Heart right ventricle (tissue), 16 donors: ENCODE measurements around the gene ARHGAP33. TPM values are rescaled to one million over a fixed set of nuclear protein-coding genes. Genes with fewer than 3 reads are reported as not detected.
A peak's percentile ranks its signal among the peaks of the same experiment; 100 is the strongest.

ENCODE experiments used
- ATAC-seq, 8 donors: fragments of 200-7000 bp; cut with Tn5 transposase; one replicate each; pipeline ENCODE4 v1.9.1; 2020; ENCODE audit warnings: mild to moderate bottlenecking in 8 of 8, moderate library complexity in 8 of 8, moderate number of reproducible peaks in 1 of 8
- DNase-seq, 2 donors: peaks; one replicate each; pipeline ENCODE4 v3.0.0-alpha.2; 2020
- H3K27ac ChIP-seq, 10 donors: fragments of 200-600 bp; sonication (generic) in 2 of 10; one replicate each; pipeline versions ENCODE4 v1.5.0 to v1.8.0; 2020 to 2022; ENCODE audit warnings: mild to moderate bottlenecking in 3 of 10
- H3K27me3 ChIP-seq, 7 donors: fragments of 200-600 bp; one replicate each; pipeline ENCODE4 v1.8.0; 2021 to 2022; ENCODE audit warnings: mild to moderate bottlenecking in 2 of 7
- H3K36me3 ChIP-seq, 9 donors: fragments of 200-600 bp; sonication (generic) in 1 of 9; one replicate each; pipeline versions ENCODE4 v1.5.0 to v1.8.0; 2020 to 2022; ENCODE audit warnings: mild to moderate bottlenecking in 2 of 9
- H3K4me1 ChIP-seq, 9 donors: fragments of 200-600 bp; sonication (generic) in 1 of 9; one replicate each; pipeline versions ENCODE4 v1.5.0 to v1.8.0; 2020 to 2022; ENCODE audit warnings: mild to moderate bottlenecking in 4 of 9
- H3K4me3 ChIP-seq, 10 donors: fragments of 200-600 bp; sonication (generic) in 2 of 10; one replicate each; pipeline versions ENCODE4 v1.5.0 to v1.8.0; 2020 to 2022; ENCODE audit warnings: mild to moderate bottlenecking in 7 of 10, moderate library complexity in 2 of 10
- H3K9me3 ChIP-seq, 11 donors: fragments of 200-600 bp in 10 of 11; sonication (generic) in 2 of 11; one replicate each; pipeline versions ENCODE4 v1.5.0 to v1.8.0; 2013 to 2022; ENCODE audit warnings: mild to moderate bottlenecking in 2 of 11, control low read depth in 1 of 11, moderate library complexity in 1 of 11
- WGBS, 2 donors: extraction: QIAGEN DNeasy Blood & Tissue Kit; methylation state at CpG; one replicate each; pipeline ENCODE4 v1.1.7; 2013; ENCODE audit warnings: inconsistent platforms in 1 of 2; 5-methylcytosine and 5-hydroxymethylcytosine counted together
- intact Hi-C, 10 donors: fragments of 100-400 bp; cut with DNase I; formaldehyde crosslinking; loops; one replicate each; pipeline versions ENCODE4 v1.11.1 to v1.14.2; 2022
- polyA plus RNA-seq, 2 donors: library from polyadenylated mRNA; stranded (reverse); fragments of 200-250 nt; gene quantifications; one replicate each; pipeline ENCODE4 v1.2.3, GENCODE V29; 2013
- total RNA-seq, 10 donors: library from RNA; stranded (reverse); fragmentation: NEBNext Ultra II Directional in 3 of 10; extraction: Animal tissue kit (Norgen Biotek cat#: 25700) in 3 of 10; gene quantifications; one replicate each; pipeline versions ENCODE4 v1.2.1 to v1.2.4, GENCODE V29; 2021 to 2023
- TF ChIP-seq, protein P1 (sequence below), 9 donors: fragments of 200-600 bp; sonication (generic) in 2 of 9; IDR thresholded peaks; one replicate each; pipeline versions ENCODE4 v1.5.0 to v1.8.0; 2021 to 2022; ENCODE audit warnings: antibody characterized with exemption in 9 of 9, mild to moderate bottlenecking in 5 of 9, moderate library complexity in 1 of 9
- donor health status: Arrhythmogenic right ventricular cardiomyopathy.
- donor health status: ischemic (EF 13 %, LVEDD 7.1; RV severe dilation, severe dysfunction).
- donor health status: healthy with polysubstance abuse.
- donor health status: DM: no; HTN: yes; CAD: no.
- donor health status: DM: no; HTN: no; CAD: no.
- donor health status: ischemic (EF 25% LVEDD 6.9; RV normal size, moderate dysfunction).
- donor health status: ischemic (EF 25% LVEDD 5.7; RV mildly dilated, moderate dysfunction).
- donor health status: healthy.
- donor health status: DM: yes; HTN: yes; CAD: no.
- donor health status: Ischemic cardiomyopathy.
- donor health status: ischemic (EF 35%, LVEDD 5.7; RV mildly dilated, moderate dysfunction).
- donor health status: nonischemic (EF 11% LVEDD 7.7; RV severe dilation, severe dysfunction).
- donor health status: DM: yes; HTN: yes; CAD: no.
- donor health status: PGD.
- donor health status: ischemic (EF 29% LVEDD 5.4; RV normal size, mild dysfunction).
- donor health status: nonischemic (EF 23%, LVEDD 6.1; RV moderate dilation, normal function).

ARHGAP33 gene
- total and polyA plus RNA-seq, 12 donors: 1.3 to 10.1 (median 5.6) TPM

DNA sequence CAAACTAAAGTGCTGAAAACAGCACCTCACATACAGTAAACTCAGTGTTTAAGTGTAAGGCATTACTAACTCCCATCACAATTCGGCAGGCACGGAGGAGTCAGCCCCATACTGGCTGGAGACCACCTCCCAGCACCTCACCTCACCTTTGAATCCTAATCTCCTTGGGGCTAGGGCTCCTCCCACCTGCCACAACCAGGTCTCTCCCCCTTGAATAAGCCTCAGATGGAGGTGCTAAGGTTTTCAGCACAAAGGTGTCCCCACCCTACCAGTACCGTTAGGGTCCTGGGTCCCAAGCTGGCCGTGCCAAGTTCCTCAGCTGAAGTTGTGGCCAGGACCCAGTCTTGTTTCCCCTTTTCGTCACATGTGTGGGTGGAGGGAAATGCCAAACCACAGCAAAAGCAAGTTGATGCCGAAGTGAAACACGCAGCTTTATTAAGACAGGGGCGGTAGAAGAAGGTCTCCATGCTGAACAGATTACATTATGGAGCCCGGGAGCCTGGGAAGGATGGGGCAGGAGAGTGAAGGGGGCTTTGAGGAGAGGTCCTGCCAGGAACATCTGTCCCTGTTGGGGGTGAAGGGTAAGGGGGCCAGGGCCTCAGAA lies 33.1 kb upstream of the ARHGAP33 start, which contains the start of gene IGFLR1:
IGFLR1 (minus strand) TSS at position 332 of the 604 bp plus-strand sequence. CDS start 1,272 bp downstream, outside the sequence.
- DNase-seq (no peak), ATAC-seq (no peak)
- H3K36me3 ChIP-seq: peaks cover 0 to 36% (median 15%) of the 10 kb centered on the region in 9 donors
- H3K4me3 ChIP-seq: peak within 1 kb of the TSS in 7 of 10 donors; percentile 59 to 81 (median 69)
- H3K27ac ChIP-seq: peak within 1 kb of the TSS in 9 of 10 donors; percentile 41 to 95 (median 78)
- H3K4me1 ChIP-seq: peaks cover 0 to 64% (median 41%) of the 10 kb centered on the region in 9 donors
- H3K27me3 ChIP-seq: no peaks in the 10 kb centered on the region
- TF ChIP-seq, protein P1, sequence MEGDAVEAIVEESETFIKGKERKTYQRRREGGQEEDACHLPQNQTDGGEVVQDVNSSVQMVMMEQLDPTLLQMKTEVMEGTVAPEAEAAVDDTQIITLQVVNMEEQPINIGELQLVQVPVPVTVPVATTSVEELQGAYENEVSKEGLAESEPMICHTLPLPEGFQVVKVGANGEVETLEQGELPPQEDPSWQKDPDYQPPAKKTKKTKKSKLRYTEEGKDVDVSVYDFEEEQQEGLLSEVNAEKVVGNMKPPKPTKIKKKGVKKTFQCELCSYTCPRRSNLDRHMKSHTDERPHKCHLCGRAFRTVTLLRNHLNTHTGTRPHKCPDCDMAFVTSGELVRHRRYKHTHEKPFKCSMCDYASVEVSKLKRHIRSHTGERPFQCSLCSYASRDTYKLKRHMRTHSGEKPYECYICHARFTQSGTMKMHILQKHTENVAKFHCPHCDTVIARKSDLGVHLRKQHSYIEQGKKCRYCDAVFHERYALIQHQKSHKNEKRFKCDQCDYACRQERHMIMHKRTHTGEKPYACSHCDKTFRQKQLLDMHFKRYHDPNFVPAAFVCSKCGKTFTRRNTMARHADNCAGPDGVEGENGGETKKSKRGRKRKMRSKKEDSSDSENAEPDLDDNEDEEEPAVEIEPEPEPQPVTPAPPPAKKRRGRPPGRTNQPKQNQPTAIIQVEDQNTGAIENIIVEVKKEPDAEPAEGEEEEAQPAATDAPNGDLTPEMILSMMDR (IDR thresholded peaks at IDR 0.05): no peak
- no peaks in the 10 kb centered on the region for H3K9me3 ChIP-seq
- intact Hi-C loops: loop anchor here in 3 of 10 donors (5.0 to 10.0 kb wide), 2 partner anchors 190 to 193 kb away; partner anchors contain the start of gene LRFN3 (in 2 of the 3)
- WGBS, 2 donors: 81 to 88% methylated on average over 9 of the region's 9 CpGs

DNA sequence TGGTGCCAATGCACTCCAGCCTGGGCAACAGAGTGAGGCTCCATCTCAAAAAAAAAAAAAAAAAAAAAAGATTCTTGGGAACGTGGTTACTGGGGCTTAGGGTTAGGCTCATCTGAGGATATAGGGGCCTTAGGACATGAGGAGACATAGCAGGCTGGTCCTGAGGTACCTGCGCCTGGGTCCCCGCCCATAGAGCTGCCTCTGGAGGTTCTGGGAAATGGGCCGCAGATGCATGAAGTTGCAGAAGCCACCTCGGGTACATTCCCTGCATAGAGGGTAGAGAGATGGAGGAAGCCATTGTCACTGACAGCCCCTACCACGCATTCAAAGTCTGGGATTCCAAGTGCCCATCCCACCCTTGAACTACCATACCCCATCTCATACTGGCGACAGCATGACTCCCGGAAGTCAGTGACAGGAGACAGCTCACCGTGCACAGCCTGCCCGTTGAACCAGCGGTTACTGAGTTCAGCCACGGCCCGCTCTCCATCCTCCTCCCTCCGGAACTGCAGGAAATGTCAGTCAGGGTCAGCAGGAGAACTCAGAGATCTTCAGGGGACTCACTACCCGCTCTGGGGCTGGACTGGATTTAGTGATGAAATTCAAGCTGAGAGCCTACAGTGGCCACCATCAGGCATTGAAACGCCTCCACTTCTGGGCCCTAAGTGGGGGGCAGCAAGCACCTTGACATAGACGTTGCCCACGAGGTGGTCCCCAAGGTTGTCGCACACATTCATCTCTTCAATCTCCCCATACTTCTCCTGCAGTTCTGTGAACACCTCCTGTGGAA lies 31.5 kb upstream of the ARHGAP33 start:
- Histone ChIP-seq H3K4me3 (peak overlapping the region in 6 of 10 donors; percentile 69 to 94 (median 84)), H3K36me3 (peaks cover 0 to 19% (median 2%) of the 10 kb centered on the region in 9 donors), H3K4me1 (peaks cover 3 to 75% (median 49%) of the 10 kb centered on the region in 9 donors), H3K9me3 (no peaks in the 10 kb centered on the region), H3K27me3 (no peaks in the 10 kb centered on the region), H3K27ac (peak overlapping the region in 4 of 10 donors; percentile 97 to 100 (median 100))
- intact Hi-C loops: loop anchor here in 5 of 10 donors (2.0 to 10.0 kb wide), 4 partner anchors 25 to 191 kb away; partner anchors contain the start of genes LRFN3 (in 2 of the 5) and KMT2B (in 1 of the 5)
- TF ChIP-seq, protein P1 (IDR thresholded peaks at IDR 0.05): no peak
- DNase-seq (no peak), ATAC-seq (no peak)
- WGBS, 2 donors: 85 to 88% methylated on average over 19 of the region's 19 CpGs

DNA sequence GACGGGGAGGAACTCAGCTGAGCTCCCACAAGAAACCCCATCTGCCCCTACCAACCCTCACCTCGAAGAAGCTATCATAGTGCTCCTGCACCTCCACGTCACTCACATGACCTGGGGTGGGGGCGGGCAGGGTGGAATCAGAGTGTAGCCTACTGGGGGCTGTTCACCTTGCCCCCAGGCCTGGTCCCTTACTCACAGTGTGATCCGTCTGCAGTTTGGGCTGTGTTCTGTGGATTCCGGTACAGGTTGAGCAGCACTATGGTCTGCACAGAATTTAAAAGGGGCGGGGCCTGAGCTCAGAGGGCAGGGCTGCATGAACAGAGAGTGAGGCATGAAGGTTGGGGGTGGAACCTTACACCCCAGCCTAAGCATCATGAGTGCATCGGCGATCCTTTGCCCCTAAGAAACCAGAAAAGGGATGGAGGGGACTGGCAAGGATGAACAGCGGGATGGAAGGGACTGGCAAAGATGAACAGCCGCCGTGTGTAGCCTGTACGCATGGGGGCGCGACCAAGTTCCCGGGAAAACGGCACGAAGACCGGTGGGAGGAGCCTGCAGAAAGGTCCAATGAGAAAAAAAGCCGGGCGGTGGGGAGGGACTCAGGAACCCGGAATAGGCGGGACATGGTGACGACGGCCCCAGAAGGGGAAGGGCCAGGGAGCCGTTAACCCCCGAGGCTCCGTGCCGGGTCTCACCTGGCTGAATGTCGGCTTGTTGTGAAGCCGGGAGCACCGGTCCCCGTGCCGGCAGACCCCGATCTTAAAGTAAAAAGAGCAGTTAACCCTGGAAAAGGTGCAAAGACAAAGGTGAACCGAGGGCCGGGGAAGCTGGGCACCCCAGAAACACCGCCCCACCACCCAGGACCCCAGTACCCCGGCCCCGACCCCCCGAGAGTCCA lies 30.7 kb upstream of the ARHGAP33 start:
- intact Hi-C loops: loop anchor here in 5 of 10 donors (2.0 to 10.0 kb wide), 4 partner anchors 26 to 190 kb away; partner anchors contain the start of genes LRFN3 (in 2 of the 5) and KMT2B (in 1 of the 5)
- WGBS, 2 donors: 8% methylated on average over 41 of the region's 41 CpGs
- ATAC-seq (peak; percentile 71 to 87 (median 79)), DNase-seq (peak; percentile 92 to 97)
- Histone ChIP-seq H3K27me3 (no peaks in the 10 kb centered on the region), H3K27ac (peak overlapping the region; percentile 97 to 100 (median 100)), H3K36me3 (peaks cover 0 to 12% (median 0%) of the 10 kb centered on the region in 9 donors), H3K4me3 (peak overlapping the region; percentile 69 to 97 (median 84)), H3K4me1 (peaks cover 7 to 77% (median 53%) of the 10 kb centered on the region in 9 donors), H3K9me3 (no peaks in the 10 kb centered on the region)
- TF ChIP-seq, protein P1 (IDR thresholded peaks at IDR 0.05): peak in 7 of 9 donors; percentile 34 to 66 (median 44)
